HL-60 (cell line): ENCODE results near the gene NDUFC1.
A peak's percentile ranks its signal among the peaks of the same experiment; 100 is the strongest.
"Not testable (repeated sequence)": the region's sequence is repeated elsewhere in the genome, so short reads cannot be mapped to it uniquely, and the experiment has no call there.

ENCODE experiments used
- DNase-seq, 2 experiments: peaks; one replicate each; pipeline ENCODE4 v3.0.0-alpha.2; 2010 to 2020; ENCODE audit warnings: low read depth in 1 of 2, low spot score in 1 of 2
- H3K27ac ChIP-seq: fragments of 250-450 bp; sonication (Bioruptor Pico); replicated peaks from 2 replicates; pipeline ENCODE4 v1.5.1; 2020; ENCODE audit warnings: mild to moderate bottlenecking, moderate library complexity
- H3K27me3 ChIP-seq: fragments of 250-450 bp; sonication (Bioruptor Pico); 2 replicates; pipeline ENCODE4 v1.5.1; 2021; ENCODE audit warnings: mild to moderate bottlenecking, moderate library complexity; ENCODE audit not compliant: insufficient read depth, poor library complexity, severe bottlenecking
- H3K4me3 ChIP-seq: replicated peaks from 2 replicates; pipeline ENCODE4 v1.5.1; 2011; ENCODE audit warnings: mild to moderate bottlenecking, control low read depth, low read length; ENCODE audit not compliant: insufficient read depth
- GABPA ChIP-seq: IDR thresholded peaks from 2 replicates; pipeline ENCODE4 v1.6.1; 2012; ENCODE audit warnings: low read depth
- POLR2AphosphoS5 ChIP-seq: IDR thresholded peaks from 2 replicates; pipeline ENCODE4 v1.6.1; 2012; ENCODE audit warnings: low read depth
- REST ChIP-seq: IDR thresholded peaks from 2 replicates; pipeline ENCODE4 v1.6.1; 2012; ENCODE audit warnings: low read depth; ENCODE audit not compliant: insufficient replicate concordance
- SPI1 ChIP-seq: IDR thresholded peaks from 2 replicates; pipeline ENCODE4 v1.6.1; 2012; ENCODE audit warnings: low read depth, mild to moderate bottlenecking, borderline replicate concordance
- TF ChIP-seq, protein P1 (sequence below): IDR thresholded peaks from one replicate; pipeline ENCODE4 v1.5.1; 2011; ENCODE audit warnings: low read length, control low read depth, inconsistent platforms; ENCODE audit not compliant: insufficient read depth

The NDUFC1 gene

GRCh38 chr4:139266208-139266582 is 36.1 kb downstream of the NDUFC1 start:
- Histone ChIP-seq H3K27me3 (no peaks in the 10 kb centered on the region), H3K27ac (no peak overlapping the region), H3K4me3 (peak overlapping the region; percentile 29)
- TF ChIP-seq SPI1 (no peak), REST (no peak), GABPA (no peak), POLR2AphosphoS5 (no peak)
- TF ChIP-seq, protein P1, sequence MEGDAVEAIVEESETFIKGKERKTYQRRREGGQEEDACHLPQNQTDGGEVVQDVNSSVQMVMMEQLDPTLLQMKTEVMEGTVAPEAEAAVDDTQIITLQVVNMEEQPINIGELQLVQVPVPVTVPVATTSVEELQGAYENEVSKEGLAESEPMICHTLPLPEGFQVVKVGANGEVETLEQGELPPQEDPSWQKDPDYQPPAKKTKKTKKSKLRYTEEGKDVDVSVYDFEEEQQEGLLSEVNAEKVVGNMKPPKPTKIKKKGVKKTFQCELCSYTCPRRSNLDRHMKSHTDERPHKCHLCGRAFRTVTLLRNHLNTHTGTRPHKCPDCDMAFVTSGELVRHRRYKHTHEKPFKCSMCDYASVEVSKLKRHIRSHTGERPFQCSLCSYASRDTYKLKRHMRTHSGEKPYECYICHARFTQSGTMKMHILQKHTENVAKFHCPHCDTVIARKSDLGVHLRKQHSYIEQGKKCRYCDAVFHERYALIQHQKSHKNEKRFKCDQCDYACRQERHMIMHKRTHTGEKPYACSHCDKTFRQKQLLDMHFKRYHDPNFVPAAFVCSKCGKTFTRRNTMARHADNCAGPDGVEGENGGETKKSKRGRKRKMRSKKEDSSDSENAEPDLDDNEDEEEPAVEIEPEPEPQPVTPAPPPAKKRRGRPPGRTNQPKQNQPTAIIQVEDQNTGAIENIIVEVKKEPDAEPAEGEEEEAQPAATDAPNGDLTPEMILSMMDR, result no peak
- DNase-seq, result no peak

DNA sequence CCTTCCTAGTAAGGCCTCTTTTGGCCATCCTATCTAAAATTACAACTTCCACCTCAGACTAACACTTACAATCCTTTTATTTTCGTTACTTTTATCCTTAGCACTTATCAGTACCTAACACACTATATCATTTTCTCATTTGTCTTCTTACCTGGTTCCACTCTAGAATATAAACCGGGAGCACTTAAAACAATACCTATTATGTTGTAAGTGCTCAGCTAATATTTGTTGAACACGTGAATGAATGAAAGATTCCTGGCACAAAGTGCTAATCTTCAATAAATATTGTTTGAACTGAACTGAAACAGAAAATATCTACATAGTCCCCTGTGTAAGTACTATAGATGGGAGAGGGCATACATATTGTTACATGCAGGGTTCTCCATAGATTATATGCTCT is 36.6 kb downstream of the NDUFC1 start:
- H3K27me3 ChIP-seq, result no peaks in the 10 kb centered on the region
- DNase-seq, result no peak
- TF ChIP-seq GABPA (no peak), POLR2AphosphoS5 (no peak), REST (no peak)
- H3K4me3 ChIP-seq, result no peak overlapping the region
- H3K27ac ChIP-seq, result no peak overlapping the region

DNA sequence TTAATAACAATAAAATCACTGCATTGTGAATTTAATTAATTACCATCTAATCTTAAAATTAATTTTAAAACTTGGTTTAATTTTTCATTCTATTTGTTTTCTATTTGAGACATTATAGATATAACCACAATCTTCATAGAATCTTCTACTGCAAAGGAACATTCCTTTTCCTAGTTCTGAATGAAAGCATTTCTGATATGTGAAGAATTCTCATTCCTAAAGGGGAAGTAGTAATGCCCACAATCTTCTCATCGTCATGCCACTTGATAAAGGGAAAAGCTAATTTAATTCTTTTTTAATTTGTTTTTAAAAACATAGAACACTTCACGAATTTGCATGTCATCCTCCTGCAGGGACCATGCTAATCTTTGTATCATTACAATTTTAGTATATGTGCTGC is 45.9 kb downstream of the NDUFC1 start:
- Histone ChIP-seq H3K27me3 (no peaks in the 10 kb centered on the region), H3K4me3 (no peak overlapping the region), H3K27ac (no peak overlapping the region)
- DNase-seq, result no peak
- TF ChIP-seq GABPA (no peak), SPI1 (no peak), POLR2AphosphoS5 (no peak), REST (no peak)
- TF ChIP-seq, protein P1, result no peak

- not testable (repeated sequence) for H3K4me3 ChIP-seq, H3K27ac ChIP-seq, H3K27me3 ChIP-seq, DNase-seq
Measured at GRCh38 chr4:139255581-139255980, 46.7 kb downstream of the NDUFC1 start.
